GM12874 (cell line): ENCODE measurements around the gene BMAL1.

Experiments used
- TF ChIP-seq, protein P1 (sequence below): IDR thresholded peaks from 2 replicates; pipeline ENCODE4 v1.5.1; 2011; ENCODE audit warnings: low read depth, mild to moderate bottlenecking, control low read depth, low read length, moderate library complexity; ENCODE audit not compliant: insufficient read depth

BMAL1 gene

DNA sequence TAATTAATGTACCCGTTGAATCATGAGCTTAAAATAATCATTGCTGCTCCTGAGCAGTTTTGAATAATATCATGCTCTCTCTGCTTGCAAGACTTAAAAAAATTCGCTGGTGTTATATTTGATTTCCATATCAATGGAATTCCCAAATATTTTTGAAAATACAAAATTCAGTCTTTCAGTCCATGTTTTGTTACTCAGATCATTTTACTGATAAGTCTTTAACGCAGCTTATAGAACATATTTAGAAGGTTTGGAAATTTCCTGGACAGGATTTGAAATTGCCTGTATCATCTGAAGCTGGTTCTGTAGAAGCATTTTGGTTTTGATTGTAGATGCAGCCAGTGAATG lies 1.9 kb downstream of the BMAL1 start:
- TF ChIP-seq, protein P1, sequence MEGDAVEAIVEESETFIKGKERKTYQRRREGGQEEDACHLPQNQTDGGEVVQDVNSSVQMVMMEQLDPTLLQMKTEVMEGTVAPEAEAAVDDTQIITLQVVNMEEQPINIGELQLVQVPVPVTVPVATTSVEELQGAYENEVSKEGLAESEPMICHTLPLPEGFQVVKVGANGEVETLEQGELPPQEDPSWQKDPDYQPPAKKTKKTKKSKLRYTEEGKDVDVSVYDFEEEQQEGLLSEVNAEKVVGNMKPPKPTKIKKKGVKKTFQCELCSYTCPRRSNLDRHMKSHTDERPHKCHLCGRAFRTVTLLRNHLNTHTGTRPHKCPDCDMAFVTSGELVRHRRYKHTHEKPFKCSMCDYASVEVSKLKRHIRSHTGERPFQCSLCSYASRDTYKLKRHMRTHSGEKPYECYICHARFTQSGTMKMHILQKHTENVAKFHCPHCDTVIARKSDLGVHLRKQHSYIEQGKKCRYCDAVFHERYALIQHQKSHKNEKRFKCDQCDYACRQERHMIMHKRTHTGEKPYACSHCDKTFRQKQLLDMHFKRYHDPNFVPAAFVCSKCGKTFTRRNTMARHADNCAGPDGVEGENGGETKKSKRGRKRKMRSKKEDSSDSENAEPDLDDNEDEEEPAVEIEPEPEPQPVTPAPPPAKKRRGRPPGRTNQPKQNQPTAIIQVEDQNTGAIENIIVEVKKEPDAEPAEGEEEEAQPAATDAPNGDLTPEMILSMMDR: no peak

DNA sequence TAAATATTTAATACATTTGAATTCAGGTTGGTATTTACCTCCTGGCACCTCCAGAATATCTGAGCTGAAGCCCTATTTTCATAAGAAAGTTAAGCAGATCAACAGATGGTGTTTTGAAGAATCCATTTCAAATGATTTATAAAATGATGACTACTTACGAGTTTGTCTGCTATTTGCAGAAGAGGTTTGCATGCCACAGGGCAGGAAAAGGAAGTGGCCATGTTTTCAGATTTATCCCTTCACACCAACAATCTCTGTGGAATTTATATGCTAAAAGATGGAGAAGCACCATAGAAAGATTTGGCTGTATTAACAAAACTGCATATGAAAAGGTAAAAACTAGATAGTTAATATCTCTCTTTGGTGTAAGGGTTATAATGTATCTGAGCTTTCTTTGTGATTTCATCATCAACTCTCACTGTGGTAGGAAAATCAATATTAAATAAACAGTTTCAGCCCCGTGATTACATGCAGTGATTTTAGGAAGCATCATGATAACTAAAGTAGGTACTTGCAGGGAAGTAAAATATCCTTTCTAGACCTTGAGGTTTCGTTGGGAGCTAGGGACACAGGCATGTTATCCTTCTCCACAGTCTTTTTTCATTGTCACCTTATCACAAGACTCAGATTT lies 2.6 kb downstream of the BMAL1 start:
- TF ChIP-seq, protein P1: no peak

GRCh38 chr11:13280777-13281176 lies 3.2 kb downstream of the BMAL1 start:
- TF ChIP-seq, protein P1: no peak

GRCh38 chr11:13283636-13284035 lies 6.0 kb downstream of the BMAL1 start:
- TF ChIP-seq, protein P1: no peak

DNA sequence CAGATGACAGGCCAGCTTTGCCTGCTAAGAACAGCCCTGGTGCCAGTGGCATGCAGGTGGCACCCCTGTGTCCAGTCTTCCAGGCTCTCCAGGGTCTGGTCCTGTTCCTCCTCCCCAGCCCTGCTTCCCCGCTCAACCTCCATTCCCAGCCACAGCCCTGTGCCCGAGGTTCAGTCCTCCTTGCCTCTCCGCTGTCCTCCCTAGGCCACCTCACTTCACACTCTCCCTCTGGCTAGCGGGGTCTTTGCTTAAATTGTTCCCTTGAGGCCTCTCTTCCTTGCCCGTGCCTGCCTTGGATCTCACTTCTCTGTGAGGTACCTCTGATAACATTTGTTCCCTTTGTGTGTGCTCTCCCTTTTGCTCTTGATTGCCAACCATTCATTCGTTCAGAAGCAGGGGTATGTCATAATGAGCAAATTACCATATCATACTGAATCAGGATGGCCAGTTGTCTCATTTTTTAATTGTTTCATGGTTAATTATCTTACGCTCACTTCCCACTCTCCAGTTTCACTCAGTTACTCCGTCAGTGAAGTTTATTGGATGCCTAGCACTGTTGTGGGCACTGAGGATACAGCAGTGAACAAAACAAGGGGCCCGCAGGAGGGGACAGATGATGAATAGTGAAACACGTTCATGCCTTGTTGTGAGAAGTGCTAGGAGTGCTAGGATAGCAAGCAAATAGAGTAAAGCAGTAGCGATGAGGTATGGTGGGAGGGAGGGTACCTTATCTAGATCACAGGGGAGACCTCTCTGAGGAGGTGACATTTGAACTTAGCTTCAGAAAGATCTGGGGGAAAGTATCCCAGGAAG lies 7.4 kb downstream of the BMAL1 start:
- TF ChIP-seq, protein P1: no peak

- TF ChIP-seq, protein P1: no peak
Measured at GRCh38 chr11:13286279-13286821, 8.8 kb downstream of the BMAL1 start.

GRCh38 chr11:13287036-13287435 lies 9.4 kb downstream of the BMAL1 start:
- TF ChIP-seq, protein P1: no peak
